Activated CD4-positive, alpha-beta memory T cell treated with anti-CD3 and anti-CD28 coated beads for 36 hours (primary cell): ENCODE measurements around the gene GPR50. TPM values are rescaled to one million over a fixed set of nuclear protein-coding genes. Genes with fewer than 3 reads are reported as not detected.

Experiments used
- microRNA-seq: library from miRNA; unstranded; fragments of <30 nt; microRNA quantifications from one replicate; pipeline ENCODE4 v1.2.0, GENCODE V29; 2022; ENCODE audit warnings: borderline number of aligned reads, borderline microRNAs expressed, borderline replicate concordance
- total RNA-seq, 2 experiments: library from RNA; stranded (reverse); gene quantifications; one replicate each; pipeline ENCODE4 v1.2.3, GENCODE V29; 2021

GPR50 gene
- total RNA-seq, 2 experiments from 2014 or later = not detected

Small RNA genes lying within 50 kb of the gene (microRNA-seq; reads per million reads assigned to microRNA genes)
- not detected for gene MIR4330

Other genes starting within 250 kb of the GPR50 start
- gene HMGB3, start 193.2 kb upstream of the GPR50 start, total RNA-seq = 10 to 100 TPM; 30.7 to 40.7 TPM
- 10 to 100 TPM; 39.9 to 43.6 TPM for gene VMA21, start 220.6 kb downstream of the GPR50 start, total RNA-seq